ENCODE data around the gene NCAPH2. TPM values are rescaled to one million over a fixed set of nuclear protein-coding genes. Genes with fewer than 3 reads are reported as not detected.

The NCAPH2 gene
- total RNA-seq, 4 donors from 2014 or later = 40.7 to 54.3 (median 41.5) TPM

- no peak for DNase-seq (ENCODE audit: low spot score in 2 of 2)
- 30 to 31% methylated on average over 21 of the region's 21 CpGs for WGBS, 2 donors
- intact Hi-C loops (cut with DNase I; ENCODE audit: low total_unique reads) = no loop called here
Measured at GRCh38 chr22:50506611-50507420, 1.2 kb upstream of the NCAPH2 start.

DNA sequence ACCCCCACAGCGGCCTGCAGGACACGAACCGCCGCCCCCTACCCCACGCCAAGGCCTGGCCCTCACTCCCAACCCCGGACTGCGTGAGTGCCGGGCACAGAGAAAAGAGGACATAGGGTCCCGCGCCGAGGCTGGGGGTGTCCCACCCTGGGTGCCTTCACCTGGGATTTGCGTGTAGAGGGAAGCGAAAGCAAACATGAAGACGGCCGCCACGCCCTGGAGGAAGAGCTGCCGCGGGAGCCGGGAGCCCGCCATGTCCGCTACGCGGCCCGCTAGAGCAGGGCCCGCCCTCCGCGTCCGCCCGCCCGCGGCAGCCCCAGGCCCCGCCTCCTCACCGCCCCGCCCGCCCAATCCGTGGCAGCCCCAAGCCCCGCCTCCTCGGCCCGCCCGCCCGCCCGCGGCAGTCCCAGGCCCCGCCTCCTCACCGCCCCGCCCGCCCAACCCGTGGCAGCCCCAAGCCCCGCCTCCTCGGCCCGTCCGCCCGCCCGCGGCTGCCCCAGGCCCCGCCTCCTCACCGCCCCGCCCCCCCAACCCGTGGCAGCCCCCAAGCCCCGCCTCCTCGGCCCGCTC is 518 bp upstream of the NCAPH2 start, which contains the start of gene LMF2:
Gene LMF2, minus strand, starts transcription at position 282 of the 570 bp plus-strand sequence. Its CDS starts 27 bp downstream, at position 255.
- TF ChIP-seq POLR2A (IDR thresholded peaks at IDR 0.05) (no peak), CTCF (IDR thresholded peaks at IDR 0.05) (no peak)
- DNase-seq (ENCODE audit: low spot score in 2 of 2) = peak; percentile 89 to 98
- intact Hi-C loops (cut with DNase I; ENCODE audit: low total_unique reads) = no loop called here

More at GRCh38 chr22:50506611-50507420, 1.2 kb upstream of the NCAPH2 start:
- H3K4me3 ChIP-seq (ENCODE audit: low read depth, poor library complexity, severe bottlenecking) = peak overlapping the region; percentile 98
- TF ChIP-seq CTCF (IDR thresholded peaks at IDR 0.05) = no peak
- no peak for TF ChIP-seq POLR2A (IDR thresholded peaks at IDR 0.05)

DNA sequence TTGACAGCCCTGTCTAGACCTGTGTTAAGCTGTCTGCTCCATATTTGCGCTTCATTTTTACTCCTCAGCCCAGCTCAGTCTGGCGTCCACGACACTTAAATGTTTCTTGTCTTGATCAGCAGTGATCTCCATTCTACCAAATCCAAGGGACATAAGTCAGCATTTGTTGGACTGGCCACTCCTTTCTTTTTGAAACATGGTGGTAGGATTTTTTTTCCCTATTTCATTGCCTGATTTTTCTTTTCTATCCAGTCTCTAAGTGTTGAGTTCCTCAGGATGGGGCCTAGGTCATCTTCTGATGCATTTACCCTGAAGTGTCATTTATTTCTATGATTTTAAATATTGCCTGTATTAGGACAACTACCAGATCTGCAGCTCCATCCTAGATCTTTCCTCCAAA is 873 bp downstream of the NCAPH2 start:
- 6 to 7% methylated on average over 3 of the region's 3 CpGs for WGBS, 2 donors
- TF ChIP-seq CTCF (IDR thresholded peaks at IDR 0.05) = no peak
- no peak for TF ChIP-seq POLR2A (IDR thresholded peaks at IDR 0.05)
- H3K4me3 ChIP-seq (ENCODE audit: low read depth, poor library complexity, severe bottlenecking) = no peak overlapping the region
- no peak for DNase-seq (ENCODE audit: low spot score in 2 of 2)
- intact Hi-C loops (cut with DNase I; ENCODE audit: low total_unique reads) = no loop called here

More for the DNA sequence above, 518 bp upstream of the NCAPH2 start, which contains the start of gene LMF2:
- 0 to 1% methylated on average over 2 to 14 of the region's 62 CpGs for WGBS, 2 donors
- H3K4me3 ChIP-seq (ENCODE audit: low read depth, poor library complexity, severe bottlenecking) = peak within 1 kb of the TSS; percentile 98

DNA sequence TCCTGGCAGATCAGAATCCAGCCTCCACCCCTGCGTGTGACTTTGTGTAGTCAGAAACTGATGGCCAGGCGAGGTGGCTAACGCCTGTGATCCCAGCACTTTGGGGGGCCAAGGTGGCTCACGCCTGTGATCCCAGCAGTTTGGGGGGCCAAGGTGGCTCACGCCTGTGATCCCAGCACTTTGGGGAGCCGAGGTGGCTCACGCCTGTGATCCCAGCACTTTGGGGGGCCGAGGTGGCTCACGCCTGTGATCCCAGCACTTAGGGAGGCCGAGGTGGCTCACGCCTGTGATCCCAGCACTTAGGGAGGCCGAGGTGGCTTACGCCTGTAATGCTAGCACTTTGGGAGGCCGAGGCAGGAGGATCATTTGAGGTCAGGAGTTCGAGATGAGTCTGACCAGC is 5.2 kb downstream of the NCAPH2 start:
- TF ChIP-seq POLR2A (IDR thresholded peaks at IDR 0.05) = no peak
- TF ChIP-seq CTCF (IDR thresholded peaks at IDR 0.05) = no peak
- H3K4me3 ChIP-seq (ENCODE audit: low read depth, poor library complexity, severe bottlenecking) = no peak overlapping the region
- DNase-seq (ENCODE audit: low spot score in 2 of 2) = no peak
- intact Hi-C loops (cut with DNase I; ENCODE audit: low total_unique reads) = no loop called here
- 95 to 98% methylated on average over 14 to 15 of the region's 15 CpGs for WGBS, 2 donors

DNA sequence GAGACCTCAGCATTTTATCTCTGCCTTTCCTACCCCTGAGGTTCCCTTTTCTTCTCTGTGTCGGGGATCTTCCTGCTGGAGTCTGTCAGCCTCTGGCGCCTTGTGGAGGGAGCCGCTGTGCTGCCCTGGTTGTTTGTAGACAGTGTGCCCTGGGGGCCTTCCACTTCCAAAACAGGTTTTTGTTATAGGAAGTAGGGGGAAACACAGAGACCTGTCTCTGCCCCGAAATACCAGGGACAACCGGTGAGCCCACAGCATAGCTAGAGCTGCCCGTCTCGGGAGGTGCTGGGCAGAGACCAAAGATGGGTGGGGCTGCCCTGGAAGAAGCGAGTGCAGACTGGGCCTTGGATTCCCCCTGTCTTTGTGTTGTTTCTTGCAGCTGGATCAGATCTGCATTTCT is 8.0 kb downstream of the NCAPH2 start:
- intact Hi-C loops (cut with DNase I; ENCODE audit: low total_unique reads) = no loop called here
- no peak overlapping the region for H3K4me3 ChIP-seq (ENCODE audit: low read depth, poor library complexity, severe bottlenecking)
- DNase-seq (ENCODE audit: low spot score in 2 of 2) = no peak
- WGBS, 2 donors = 46 to 54% methylated on average over 8 of the region's 8 CpGs
- TF ChIP-seq POLR2A (IDR thresholded peaks at IDR 0.05) = no peak
- TF ChIP-seq CTCF (IDR thresholded peaks at IDR 0.05) = no peak
